IMR-90 (cell line): ENCODE measurements around the gene RBFA. TPM values are rescaled to one million over a fixed set of nuclear protein-coding genes. Genes with fewer than 3 reads are reported as not detected.

Experiments
- ATAC-seq: fragments of 200-7000 bp; cut with Tn5 transposase; 2 replicates; pipeline ENCODE4 v1.9.1; 2020; ENCODE audit warnings: low read depth, mild to moderate bottlenecking, moderate library complexity
- BruUV-seq: library from RNA; stranded (reverse); fragments of 400-500 nt; replicated peaks from 2 replicates; lab custom pipeline; 2021; lab: Mats Ljungman, UMichigan
- CTCF ChIA-PET: fragments of 300-600 bp; formaldehyde crosslinking; extraction: SDS; loops from one replicate; lab custom pipeline; 2021; ENCODE audit warnings: antibody characterized with exemption; lab: Yijun Ruan, JAX
- POLR2A ChIA-PET: fragments of 300-600 bp; sonication (Branson Sonifier 250); formaldehyde crosslinking; loops from one replicate; lab custom pipeline; 2022; ENCODE audit warnings: antibody characterized with exemption; ENCODE audit not compliant: unreplicated experiment; lab: Charles Lee
- DNase-seq: peaks from one replicate; pipeline ENCODE4 v3.0.0; 2013
- H2AFZ ChIP-seq: replicated peaks from 2 replicates; pipeline ENCODE3; 2013; ENCODE audit warnings: low read length, mild to moderate bottlenecking; ENCODE audit not compliant: poor library complexity
- H2AK5ac ChIP-seq: 2 replicates; pipeline ENCODE4 v1.6.1; 2013; ENCODE audit warnings: low read depth, low read length, inconsistent platforms
- H2AK9ac ChIP-seq: replicated peaks from 2 replicates; pipeline ENCODE3; 2013; ENCODE audit warnings: mild to moderate bottlenecking, low read depth, low read length, moderate library complexity; ENCODE audit not compliant: poor library complexity
- H2BK120ac ChIP-seq: 2 replicates; pipeline ENCODE4 v1.6.1; 2013; ENCODE audit warnings: low read depth, low read length, inconsistent platforms
- H2BK15ac ChIP-seq: 3 replicates; pipeline ENCODE4 v1.6.1; 2013; ENCODE audit warnings: low read depth, low read length, inconsistent platforms
- H2BK20ac ChIP-seq: 2 replicates; pipeline ENCODE4 v1.6.1; 2013; ENCODE audit warnings: low read depth, mild to moderate bottlenecking, inconsistent platforms, low read length, moderate library complexity
- H2BK5ac ChIP-seq: 2 replicates; pipeline ENCODE4 v1.6.1; 2013; ENCODE audit warnings: mild to moderate bottlenecking, low read depth, low read length, inconsistent platforms; ENCODE audit not compliant: poor library complexity, severe bottlenecking
- H3K14ac ChIP-seq: replicated peaks from 2 replicates; pipeline ENCODE4 v1.6.1; 2013; ENCODE audit warnings: low read depth, low read length, inconsistent platforms
- H3K18ac ChIP-seq: 2 replicates; pipeline ENCODE4 v1.6.1; 2013; ENCODE audit warnings: low read depth, low read length, control low read depth
- H3K23ac ChIP-seq: 2 replicates; pipeline ENCODE4 v1.6.1; 2013; ENCODE audit warnings: low read depth, low read length, inconsistent platforms
- H3K27ac ChIP-seq: 2 replicates; pipeline ENCODE4 v1.5.1; 2013; ENCODE audit warnings: mild to moderate bottlenecking, control low read depth, low read length; ENCODE audit not compliant: insufficient read depth
- H3K27me3 ChIP-seq: 2 replicates; pipeline ENCODE4 v1.6.1; 2013; ENCODE audit warnings: low read length; ENCODE audit not compliant: control insufficient read depth, insufficient read depth
- H3K36me3 ChIP-seq: 2 replicates; pipeline ENCODE4 v1.6.1; 2013; ENCODE audit warnings: low read length, mixed read lengths; ENCODE audit not compliant: control insufficient read depth, insufficient read depth
- H3K4ac ChIP-seq: 2 replicates; pipeline ENCODE4 v1.6.1; 2013; ENCODE audit warnings: low read depth, low read length, inconsistent platforms
- H3K4me1 ChIP-seq: 2 replicates; pipeline ENCODE4 v1.6.1; 2013; ENCODE audit warnings: low read length, mixed read lengths; ENCODE audit not compliant: control insufficient read depth, insufficient read depth
- H3K4me2 ChIP-seq: 2 replicates; pipeline ENCODE4 v1.6.1; 2013; ENCODE audit warnings: low read depth, mild to moderate bottlenecking, control low read depth, low read length, moderate library complexity
- H3K4me3 ChIP-seq: 2 replicates; pipeline ENCODE4 v1.5.1; 2013; ENCODE audit warnings: low read depth, mild to moderate bottlenecking, control low read depth, low read length, moderate library complexity; ENCODE audit not compliant: insufficient read depth
- H3K56ac ChIP-seq: 2 replicates; pipeline ENCODE4 v1.6.1; 2013; ENCODE audit warnings: low read length, inconsistent platforms; ENCODE audit not compliant: insufficient read depth; ENCODE audit errors: extremely low read depth
- H3K79me1 ChIP-seq, 2 experiments: 2 replicates each; pipeline ENCODE4 v1.6.1; 2013; ENCODE audit warnings: low read length in 2 of 2, inconsistent platforms in 1 of 2, low read depth in 1 of 2
- H3K9ac ChIP-seq: 2 replicates; pipeline ENCODE4 v1.6.1; 2013; ENCODE audit warnings: low read depth, low read length, control low read depth
- H3K9me1 ChIP-seq: 2 replicates; pipeline ENCODE4 v1.6.1; 2013; ENCODE audit warnings: low read length, inconsistent platforms; ENCODE audit not compliant: insufficient read depth
- H3K9me3 ChIP-seq: 2 replicates; pipeline ENCODE4 v1.6.1; 2013; ENCODE audit warnings: low read length; ENCODE audit not compliant: control insufficient read depth, insufficient read depth
- H4K20me1 ChIP-seq: 2 replicates; pipeline ENCODE4 v1.6.1; 2013; ENCODE audit warnings: low read length, inconsistent platforms; ENCODE audit not compliant: insufficient read depth
- H4K5ac ChIP-seq: 2 replicates; pipeline ENCODE4 v1.6.1; 2013; ENCODE audit warnings: mild to moderate bottlenecking, low read depth, low read length, control low read depth
- H4K8ac ChIP-seq, 2 experiments: 2 replicates each; pipeline ENCODE4 v1.6.1; 2013; ENCODE audit warnings: low read depth in 2 of 2, low read length in 2 of 2, control low read depth in 1 of 2, inconsistent platforms in 1 of 2
- H4K91ac ChIP-seq: 2 replicates; pipeline ENCODE4 v1.6.1; 2013; ENCODE audit warnings: low read depth, low read length, inconsistent platforms; ENCODE audit not compliant: insufficient read depth
- BHLHE40 ChIP-seq: fragments of 150-350 bp; IDR thresholded peaks from 2 replicates; pipeline ENCODE4 v1.6.1; 2016; ENCODE audit warnings: mild to moderate bottlenecking, low read depth, low read length
- FOS ChIP-seq: fragments of 150-350 bp; IDR thresholded peaks from 2 replicates; pipeline ENCODE4 v1.6.1; 2016; ENCODE audit warnings: low read depth, low read length
- SMC3 ChIP-seq: fragments of 150-350 bp; IDR thresholded peaks from 2 replicates; pipeline ENCODE4 v1.6.1; 2016; ENCODE audit warnings: low read depth, mild to moderate bottlenecking, antibody characterized with exemption, low read length, moderate library complexity
- WGBS, 2 experiments: methylation state at CpG; one replicate each; pipeline versions ENCODE4 v1.1.5 to v1.1.7; 2013; ENCODE audit warnings: missing lambda C conversion rate in 2 of 2; ENCODE audit not compliant: insufficient read length in 1 of 2; ENCODE audit errors: extremely low coverage in 2 of 2; 5-methylcytosine and 5-hydroxymethylcytosine counted together
- dilution Hi-C: fragments of 300-500 bp; cut with HindIII; formaldehyde crosslinking; loops from one replicate; pipeline ENCODE4 v1.14.3; 2018; ENCODE audit warnings: low sequenced_read_pairs; ENCODE audit not compliant: unreplicated experiment
- in situ Hi-C: fragments of 300-500 bp; cut with MboI; formaldehyde crosslinking; loops from 3 replicates; pipeline ENCODE4 v1.14.3; 2019; ENCODE audit warnings: low sequenced_read_pairs, inconsistent platforms, mixed read lengths
- intact Hi-C: fragments of 100-400 bp; cut with micrococcal nuclease; formaldehyde crosslinking; loops from 2 replicates; pipeline ENCODE4 v1.10.0; 2022
- polyA plus RNA-seq, 3 experiments: library from polyadenylated mRNA; depleted of rRNA; stranded (reverse); fragments of >200 nt; gene quantifications; 2 replicates each; pipeline ENCODE4 v1.2.3, GENCODE V29; 2012; ENCODE audit warnings: low replicate concordance in 1 of 3
- total RNA-seq: library from RNA; depleted of rRNA; stranded (reverse); fragments of >200 nt; gene quantifications from 2 replicates; pipeline ENCODE4 v1.2.3, GENCODE V29; 2012

Gene RBFA
- total and polyA plus RNA-seq, 2 of the 4 experiments (the other 2 are of a cell fraction): 21.0 to 38.0 TPM

DNA sequence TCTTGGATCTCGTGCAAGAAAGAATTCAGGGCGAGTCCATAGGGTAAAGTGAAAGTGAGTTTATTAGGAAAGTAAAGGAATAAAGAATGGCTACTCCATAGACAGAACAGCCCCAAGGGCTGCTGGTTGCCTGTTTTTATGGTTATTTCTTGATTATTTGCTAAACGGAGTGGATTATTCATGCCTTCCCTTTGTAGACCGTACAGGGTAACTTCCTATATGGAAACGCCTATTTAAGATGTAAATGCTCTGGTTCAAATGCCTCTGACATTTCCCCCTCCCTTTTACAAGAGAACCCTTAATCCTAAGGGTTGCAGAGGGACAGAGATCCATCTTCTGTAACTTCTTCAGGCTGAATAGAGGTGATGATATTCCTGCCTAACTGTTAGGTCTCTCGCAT, 25.7 kb downstream of the RBFA start:
- TF ChIP-seq BHLHE40 (no peak), SMC3 (no peak), FOS (no peak)
- Histone ChIP-seq H4K5ac (no peak overlapping the region), H3K36me3 (no peaks in the 10 kb centered on the region), H4K8ac (no peak overlapping the region), H2BK20ac (no peak overlapping the region), H3K9me1 (no peaks in the 10 kb centered on the region), H2BK5ac (no peak overlapping the region), H3K27me3 (no peaks in the 10 kb centered on the region), H2AFZ (no peak overlapping the region), H3K4me2 (no peak overlapping the region), H2AK9ac (no peak overlapping the region), H3K9ac (no peak overlapping the region), H3K27ac (no peak overlapping the region), H4K91ac (no peak overlapping the region), H3K14ac (no peak overlapping the region), H3K79me1 (no peaks in the 10 kb centered on the region), H3K23ac (no peak overlapping the region), H3K4ac (no peak overlapping the region), H3K56ac (no peak overlapping the region), H2AK5ac (no peak overlapping the region), H2BK120ac (no peak overlapping the region), H2BK15ac (no peak overlapping the region), H3K4me1 (no peaks in the 10 kb centered on the region), H4K20me1 (no peaks in the 10 kb centered on the region), H3K9me3 (peaks cover 19% of the 10 kb centered on the region), H3K18ac (no peak overlapping the region), H3K4me3 (no peak overlapping the region)
- DNase-seq: no peak
- CTCF ChIA-PET: no interaction called here
- BruUV-seq: no TSS peak
- dilution Hi-C loops: no loop called here
- intact Hi-C loops: no loop called here
- whole genome bisulfite sequencing, 2 experiments: 60% methylated on average over 1 of the region's 6 CpGs; no CpG with 5 or more reads in 1 of the 2 experiments
- in situ Hi-C loops: no loop called here
- POLR2A ChIA-PET: no interaction called here
- ATAC-seq: no peak
